K562 (cell line): ENCODE results near the gene LYPD3. TPM values are rescaled to one million over a fixed set of nuclear protein-coding genes. Genes with fewer than 3 reads are reported as not detected.

ENCODE experiments used
- BRF1 ChIP-seq: IDR thresholded peaks from 3 replicates; pipeline ENCODE4 v1.6.1; 2011; ENCODE audit warnings: borderline replicate concordance, mild to moderate bottlenecking; ENCODE audit not compliant: insufficient read length; ENCODE audit errors: extremely low read depth
- FOXK2 ChIP-seq, 2 experiments: fragments of 450-650 bp; IDR thresholded peaks in 1 of 2; conservative IDR thresholded peaks in 1 of 2; 2 replicates each; pipeline ENCODE4 v1.6.1; 2016; ENCODE audit warnings: low read depth in 2 of 2, mild to moderate bottlenecking in 1 of 2
- HCFC1 ChIP-seq: IDR thresholded peaks from 2 replicates; pipeline ENCODE4 v1.6.1; 2012; ENCODE audit warnings: low read depth, low read length, improper control_type of control experiment
- HDAC8 ChIP-seq: fragments of 450-650 bp; IDR thresholded peaks from 2 replicates; pipeline ENCODE4 v1.6.1; 2016; ENCODE audit warnings: mild to moderate bottlenecking, missing genetic modification characterization, moderate library complexity, missing compliant biosample characterization
- HEY1 ChIP-seq: fragments of 250-450 bp; sonication (Bioruptor Pico); IDR thresholded peaks from 2 replicates; pipeline ENCODE4 v1.5.0; 2020; ENCODE audit warnings: mild to moderate bottlenecking, moderate library complexity, borderline replicate concordance
- NCOA6 ChIP-seq: fragments of 450-650 bp; IDR thresholded peaks from 2 replicates; pipeline ENCODE4 v1.6.1; 2017; ENCODE audit warnings: mild to moderate bottlenecking
- NONO ChIP-seq, 2 experiments: fragments of 200-400 bp in 1 of 2; fragments of 450-650 bp in 1 of 2; formaldehyde crosslinking in 1 of 2; IDR thresholded peaks; 2 replicates each; pipeline ENCODE4 v1.6.1; 2017; ENCODE audit warnings: low read depth in 2 of 2, mild to moderate bottlenecking in 2 of 2, moderate library complexity in 2 of 2, low read length in 1 of 2
- PML ChIP-seq: IDR thresholded peaks from 2 replicates; pipeline ENCODE4 v1.6.1; 2012; ENCODE audit warnings: low read length, inconsistent platforms
- POLR2H ChIP-seq: IDR thresholded peaks from 2 replicates; pipeline ENCODE4 v1.6.1; 2016; ENCODE audit warnings: missing genetic modification characterization, low read depth, mild to moderate bottlenecking, control low read depth, missing compliant biosample characterization, moderate library complexity
- SNAPC5 ChIP-seq: fragments of 250-450 bp; sonication (Bioruptor Pico); IDR thresholded peaks from 2 replicates; pipeline ENCODE4 v1.8.0; 2021; ENCODE audit warnings: moderate library complexity, mild to moderate bottlenecking, inconsistent platforms
- TARDBP ChIP-seq: fragments of 450-650 bp; IDR thresholded peaks from 2 replicates; pipeline ENCODE4 v1.6.1; 2016
- TCF7 ChIP-seq: sonication (generic); IDR thresholded peaks from 2 replicates; pipeline ENCODE4 v1.6.1; 2016; ENCODE audit warnings: antibody characterized with exemption, borderline replicate concordance
- THAP12 ChIP-seq: fragments of 250-450 bp; sonication (Bioruptor Pico); IDR thresholded peaks from 2 replicates; pipeline ENCODE4 v1.9.0; 2021; ENCODE audit warnings: mild to moderate bottlenecking, inconsistent platforms
- THRB ChIP-seq: fragments of 450-650 bp; formaldehyde crosslinking; conservative IDR thresholded peaks from 2 replicates; pipeline ENCODE4 v1.4.0; 2022; ENCODE audit warnings: mild to moderate bottlenecking, missing genetic modification characterization
- ZFP36 ChIP-seq: fragments of 150-350 bp; IDR thresholded peaks from 2 replicates; pipeline ENCODE4 v1.6.1; 2018; ENCODE audit warnings: low read length, low read depth; ENCODE audit not compliant: partially characterized antibody
- ZNF518B ChIP-seq: fragments of 250-450 bp; sonication (Bioruptor Pico); IDR thresholded peaks from 2 replicates; pipeline ENCODE4 v1.5.0; 2021; ENCODE audit warnings: mild to moderate bottlenecking, moderate library complexity
- polyA plus RNA-seq, 8 experiments: library from polyadenylated mRNA; depleted of rRNA in 4 of 8; stranded (reverse) in 5 of 8; unstranded in 3 of 8; fragments of >200 nt; fragmentation: Nextera tagmentation in 2 of 8; fragmentation: Illumina TruSeq in 1 of 8; extraction: Ambion mirVana in 2 of 8; extraction: Trizol in 1 of 8; gene quantifications; 2 replicates each; pipeline versions ENCODE4 v1.2.1 to v1.2.3, GENCODE V29; 2011 to 2014; ENCODE audit warnings: inconsistent platforms in 1 of 8, missing spikeins in 1 of 8
- total RNA-seq, 7 experiments: library from RNA; depleted of rRNA in 6 of 7; stranded (reverse); fragments of >200 nt in 6 of 7; fragmentation: Illumina TruSeq in 2 of 7; extraction: Trizol in 2 of 7; gene quantifications; 2 replicates each; pipeline versions ENCODE4 v1.2.1 to v1.2.3, GENCODE V29; 2011 to 2021; ENCODE audit warnings: low replicate concordance in 1 of 7
- TF ChIP-seq, protein P1 (sequence below): fragments of 250-450 bp; sonication (Bioruptor Pico); IDR thresholded peaks from 2 replicates; pipeline ENCODE4 v1.5.0; 2020; ENCODE audit warnings: mild to moderate bottlenecking, borderline replicate concordance

Gene LYPD3
- total and polyA plus RNA-seq, 9 of the 15 experiments (the other 6 are each of a cell fraction or from before 2014, with no cell fraction given): 0.04 to 0.33 (median 0.20) TPM; not detected in 1

GRCh38 chr19:43503501-43504425, 38.4 kb upstream of the LYPD3 start (continued):
- TF ChIP-seq HDAC8 (tag) (no peak), NONO (IDR thresholded peaks at IDR 0.05; ENCODE audit: low read depth in 2 of 2, low read length in 1 of 2) (no peak), TCF7 (no peak), ZFP36 (no peak), THRB (CRISPR knock-in tag) (no peak), ZNF518B (CRISPR knock-in tag) (no peak), FOXK2 (conservative IDR thresholded peaks at IDR 0.05 in 1 of 2, IDR thresholded peaks at IDR 0.05 in 1 of 2; ENCODE audit: low read depth in 2 of 2) (no peak), POLR2H (no peak), NCOA6 (peak; percentile 40; the same call in 1 of the 2 replicates), HEY1 (CRISPR knock-in tag) (no peak), PML (no peak), SNAPC5 (no peak), BRF1 (no peak), HCFC1 (peak; percentile 13), THAP12 (CRISPR knock-in tag) (no peak), TARDBP (no peak)
- TF ChIP-seq, protein P1, sequence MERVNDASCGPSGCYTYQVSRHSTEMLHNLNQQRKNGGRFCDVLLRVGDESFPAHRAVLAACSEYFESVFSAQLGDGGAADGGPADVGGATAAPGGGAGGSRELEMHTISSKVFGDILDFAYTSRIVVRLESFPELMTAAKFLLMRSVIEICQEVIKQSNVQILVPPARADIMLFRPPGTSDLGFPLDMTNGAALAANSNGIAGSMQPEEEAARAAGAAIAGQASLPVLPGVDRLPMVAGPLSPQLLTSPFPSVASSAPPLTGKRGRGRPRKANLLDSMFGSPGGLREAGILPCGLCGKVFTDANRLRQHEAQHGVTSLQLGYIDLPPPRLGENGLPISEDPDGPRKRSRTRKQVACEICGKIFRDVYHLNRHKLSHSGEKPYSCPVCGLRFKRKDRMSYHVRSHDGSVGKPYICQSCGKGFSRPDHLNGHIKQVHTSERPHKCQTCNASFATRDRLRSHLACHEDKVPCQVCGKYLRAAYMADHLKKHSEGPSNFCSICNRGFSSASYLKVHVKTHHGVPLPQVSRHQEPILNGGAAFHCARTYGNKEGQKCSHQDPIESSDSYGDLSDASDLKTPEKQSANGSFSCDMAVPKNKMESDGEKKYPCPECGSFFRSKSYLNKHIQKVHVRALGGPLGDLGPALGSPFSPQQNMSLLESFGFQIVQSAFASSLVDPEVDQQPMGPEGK (CRISPR knock-in tag): no peak
